Breast epithelium (tissue), 4 donors: Measurements from ENCODE around the gene ANKRD31. TPM values are rescaled to one million over a fixed set of nuclear protein-coding genes. Genes with fewer than 3 reads are reported as not detected.

Source experiments
- DNase-seq, 2 donors: peaks; one replicate each; pipeline ENCODE4 v3.0.0-alpha.2; 2019; ENCODE audit warnings: low spot score in 2 of 2
- H3K27ac ChIP-seq, 2 donors: fragments of 200-600 bp; sonication (generic) in 1 of 2; one replicate each; pipeline ENCODE4 v1.5.1; 2016 to 2019; ENCODE audit warnings: mild to moderate bottlenecking in 1 of 2
- H3K27me3 ChIP-seq, 2 donors: fragments of 200-600 bp; sonication (generic) in 1 of 2; one replicate each; pipeline versions ENCODE4 v1.5.1 to v1.6.0; 2017 to 2019; ENCODE audit warnings: control low read depth in 1 of 2, mild to moderate bottlenecking in 1 of 2
- H3K36me3 ChIP-seq: fragments of 200-600 bp; one replicate; pipeline ENCODE4 v1.5.1; 2019
- H3K4me1 ChIP-seq, 2 donors: fragments of 200-600 bp; sonication (generic); one replicate each; pipeline ENCODE4 v1.5.1; 2016 to 2019; ENCODE audit warnings: control low read depth in 1 of 2
- H3K4me3 ChIP-seq, 3 donors: fragments of 200-600 bp; sonication (generic); 1 replicate in 2 of 3; 2 replicates in 1 of 3; pipeline ENCODE4 v1.5.1; 2016 to 2019; ENCODE audit warnings: mild to moderate bottlenecking in 3 of 3, moderate library complexity in 2 of 3
- H3K9me3 ChIP-seq, 2 donors: fragments of 200-600 bp; sonication (generic) in 1 of 2; one replicate each; pipeline ENCODE4 v1.5.1; 2016 to 2019; ENCODE audit warnings: control low read depth in 1 of 2
- CTCF ChIP-seq, 3 donors: fragments of 450-650 bp; IDR thresholded peaks; one replicate each; pipeline ENCODE4 v1.5.1; 2016 to 2017; ENCODE audit warnings: antibody characterized with exemption in 3 of 3, mild to moderate bottlenecking in 3 of 3, moderate library complexity in 3 of 3
- POLR2A ChIP-seq: fragments of 450-650 bp; IDR thresholded peaks from one replicate; pipeline ENCODE4 v1.6.1; 2016; ENCODE audit warnings: antibody characterized with exemption, mild to moderate bottlenecking, moderate library complexity
- POLR2AphosphoS5 ChIP-seq, 3 donors: sonication (generic); formaldehyde crosslinking; IDR thresholded peaks; one replicate each; pipeline ENCODE4 v1.6.1; 2017; ENCODE audit warnings: antibody characterized with exemption in 3 of 3
- intact Hi-C: fragments of 100-400 bp; cut with DNase I; formaldehyde crosslinking; loops from one replicate; pipeline ENCODE4 v1.15.1; 2023; ENCODE audit warnings: low total_unique reads
- total RNA-seq, 3 donors: library from RNA; depleted of rRNA; stranded (reverse); fragments of >200 nt; gene quantifications; one replicate each; pipeline ENCODE4 v1.1.0, GENCODE V29; 2016

ANKRD31 gene
- total RNA-seq, 3 donors from 2014 or later = 0.32 to 0.66 (median 0.59) TPM

GRCh38 chr5:75050415-75050814 is 186.3 kb downstream of the ANKRD31 start:
- TF ChIP-seq CTCF (IDR thresholded peaks at IDR 0.05) (no peak), POLR2A (no peak), POLR2AphosphoS5 (IDR thresholded peaks at IDR 0.05) (no peak)
- no peak overlapping the region for H3K27ac ChIP-seq
- no peaks in the 10 kb centered on the region for H3K9me3 ChIP-seq
- DNase-seq = no peak
- no peak overlapping the region for H3K4me3 ChIP-seq
- no peaks in the 10 kb centered on the region for H3K27me3 ChIP-seq
- H3K36me3 ChIP-seq = no peaks in the 10 kb centered on the region
- H3K4me1 ChIP-seq = no peaks in the 10 kb centered on the region
- intact Hi-C loops = no loop called here

- peak; percentile 56 to 57 (median 56) for TF ChIP-seq CTCF (IDR thresholded peaks at IDR 0.05)
- TF ChIP-seq POLR2AphosphoS5 (IDR thresholded peaks at IDR 0.05) = no peak
- no peaks in the 10 kb centered on the region for H3K4me1 ChIP-seq
- H3K9me3 ChIP-seq = no peaks in the 10 kb centered on the region
- H3K36me3 ChIP-seq = no peaks in the 10 kb centered on the region
- no peaks in the 10 kb centered on the region for H3K27me3 ChIP-seq
- DNase-seq = no peak
- peak overlapping the region in 1 of 2 donors; percentile 43 for H3K27ac ChIP-seq
- no peak overlapping the region for H3K4me3 ChIP-seq
- intact Hi-C loops = no loop called here
Measured at GRCh38 chr5:75049456-75050351, 187.0 kb downstream of the ANKRD31 start.

GRCh38 chr5:75048457-75048953 is 188.2 kb downstream of the ANKRD31 start:
- H3K27me3 ChIP-seq = no peaks in the 10 kb centered on the region
- peak overlapping the region in 2 of 3 donors; percentile 12 to 50 for H3K4me3 ChIP-seq
- no peaks in the 10 kb centered on the region for H3K36me3 ChIP-seq
- H3K4me1 ChIP-seq = no peaks in the 10 kb centered on the region
- intact Hi-C loops = no loop called here
- no peaks in the 10 kb centered on the region for H3K9me3 ChIP-seq
- TF ChIP-seq POLR2AphosphoS5 (IDR thresholded peaks at IDR 0.05) = no peak
- no peak for TF ChIP-seq CTCF (IDR thresholded peaks at IDR 0.05)
- no peak for TF ChIP-seq POLR2A
- no peak for DNase-seq
- peak overlapping the region; percentile 3 to 17 for H3K27ac ChIP-seq

- no peaks in the 10 kb centered on the region for H3K4me1 ChIP-seq
- DNase-seq = no peak
- H3K27me3 ChIP-seq = no peaks in the 10 kb centered on the region
- no peaks in the 10 kb centered on the region for H3K36me3 ChIP-seq
- TF ChIP-seq POLR2A = no peak
- no peak for TF ChIP-seq POLR2AphosphoS5 (IDR thresholded peaks at IDR 0.05)
- TF ChIP-seq CTCF (IDR thresholded peaks at IDR 0.05) = no peak
- H3K4me3 ChIP-seq = no peak overlapping the region
- intact Hi-C loops = no loop called here
- no peaks in the 10 kb centered on the region for H3K9me3 ChIP-seq
- H3K27ac ChIP-seq = no peak overlapping the region
Measured at GRCh38 chr5:75047356-75047755, 189.3 kb downstream of the ANKRD31 start.
